ENCODE data around the gene NELL1.

Gene NELL1

DNA sequence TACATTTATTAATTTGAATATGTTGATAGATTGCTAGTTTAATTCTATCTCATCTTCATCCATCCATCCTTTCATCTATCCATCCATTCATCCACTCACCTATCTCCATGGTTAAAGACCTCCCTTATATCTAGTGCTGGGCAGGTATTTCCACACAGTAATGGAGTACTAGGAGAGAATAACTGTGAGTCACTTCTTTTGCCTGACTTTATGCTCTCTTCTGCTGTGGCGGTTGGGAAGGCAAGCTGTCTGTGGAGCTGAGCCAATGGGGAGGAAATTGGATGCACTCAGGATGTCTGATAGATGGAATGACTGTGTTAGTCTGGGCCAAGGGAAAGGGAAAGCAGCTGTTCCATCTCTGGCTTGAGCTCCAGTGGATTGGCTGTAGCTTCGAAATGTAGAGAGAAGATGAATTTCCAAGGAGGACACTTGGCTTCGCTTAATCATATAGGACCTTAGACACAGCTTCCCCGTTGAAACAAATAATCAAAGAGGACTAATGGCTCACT, 60.3 kb downstream of the NELL1 start:
- TF ChIP-seq, protein P1, sequence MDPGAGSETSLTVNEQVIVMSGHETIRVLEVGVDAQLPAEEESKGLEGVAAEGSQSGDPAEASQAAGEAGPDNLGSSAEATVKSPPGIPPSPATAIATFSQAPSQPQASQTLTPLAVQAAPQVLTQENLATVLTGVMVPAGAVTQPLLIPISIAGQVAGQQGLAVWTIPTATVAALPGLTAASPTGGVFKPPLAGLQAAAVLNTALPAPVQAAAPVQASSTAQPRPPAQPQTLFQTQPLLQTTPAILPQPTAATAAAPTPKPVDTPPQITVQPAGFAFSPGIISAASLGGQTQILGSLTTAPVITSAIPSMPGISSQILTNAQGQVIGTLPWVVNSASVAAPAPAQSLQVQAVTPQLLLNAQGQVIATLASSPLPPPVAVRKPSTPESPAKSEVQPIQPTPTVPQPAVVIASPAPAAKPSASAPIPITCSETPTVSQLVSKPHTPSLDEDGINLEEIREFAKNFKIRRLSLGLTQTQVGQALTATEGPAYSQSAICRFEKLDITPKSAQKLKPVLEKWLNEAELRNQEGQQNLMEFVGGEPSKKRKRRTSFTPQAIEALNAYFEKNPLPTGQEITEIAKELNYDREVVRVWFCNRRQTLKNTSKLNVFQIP (CRISPR knock-in tag; IDR thresholded peaks at IDR 0.05; ENCODE audit: borderline replicate concordance, low read depth), result no peak
- TF ChIP-seq ISL1 (CRISPR knock-in tag; IDR thresholded peaks at IDR 0.05) (no peak), OSR1 (CRISPR knock-in tag; IDR thresholded peaks at IDR 0.05) (no peak), ZFP3 (CRISPR knock-in tag; IDR thresholded peaks at IDR 0.05) (no peak), ZNF70 (CRISPR knock-in tag; IDR thresholded peaks at IDR 0.05) (no peak), ZNF8 (CRISPR knock-in tag; IDR thresholded peaks at IDR 0.05) (no peak), GLIS3 (CRISPR knock-in tag; IDR thresholded peaks at IDR 0.05) (no peak), ZFP30 (CRISPR knock-in tag; IDR thresholded peaks at IDR 0.05) (no peak), ZNF565 (CRISPR knock-in tag; conservative IDR thresholded peaks at IDR 0.05; ENCODE audit: low read depth) (no peak), BACH2 (CRISPR knock-in tag; IDR thresholded peaks at IDR 0.05; ENCODE audit: borderline replicate concordance) (no peak), PPARA (CRISPR knock-in tag; IDR thresholded peaks at IDR 0.05; ENCODE audit: borderline replicate concordance) (no peak), RARB (CRISPR knock-in tag; IDR thresholded peaks at IDR 0.05) (no peak), TCF4 (CRISPR knock-in tag; IDR thresholded peaks at IDR 0.05; ENCODE audit: borderline replicate concordance) (no peak), SNAI2 (CRISPR knock-in tag; IDR thresholded peaks at IDR 0.05) (no peak), TOX (CRISPR knock-in tag; IDR thresholded peaks at IDR 0.05; ENCODE audit: borderline replicate concordance) (no peak)
- TF ChIP-seq, protein P2, sequence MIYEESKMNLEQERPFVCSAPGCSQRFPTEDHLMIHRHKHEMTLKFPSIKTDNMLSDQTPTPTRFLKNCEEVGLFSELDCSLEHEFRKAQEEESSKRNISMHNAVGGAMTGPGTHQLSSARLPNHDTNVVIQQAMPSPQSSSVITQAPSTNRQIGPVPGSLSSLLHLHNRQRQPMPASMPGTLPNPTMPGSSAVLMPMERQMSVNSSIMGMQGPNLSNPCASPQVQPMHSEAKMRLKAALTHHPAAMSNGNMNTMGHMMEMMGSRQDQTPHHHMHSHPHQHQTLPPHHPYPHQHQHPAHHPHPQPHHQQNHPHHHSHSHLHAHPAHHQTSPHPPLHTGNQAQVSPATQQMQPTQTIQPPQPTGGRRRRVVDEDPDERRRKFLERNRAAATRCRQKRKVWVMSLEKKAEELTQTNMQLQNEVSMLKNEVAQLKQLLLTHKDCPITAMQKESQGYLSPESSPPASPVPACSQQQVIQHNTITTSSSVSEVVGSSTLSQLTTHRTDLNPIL (CRISPR knock-in tag; IDR thresholded peaks at IDR 0.05; ENCODE audit: low read depth), result no peak
- TF ChIP-seq, protein P3, sequence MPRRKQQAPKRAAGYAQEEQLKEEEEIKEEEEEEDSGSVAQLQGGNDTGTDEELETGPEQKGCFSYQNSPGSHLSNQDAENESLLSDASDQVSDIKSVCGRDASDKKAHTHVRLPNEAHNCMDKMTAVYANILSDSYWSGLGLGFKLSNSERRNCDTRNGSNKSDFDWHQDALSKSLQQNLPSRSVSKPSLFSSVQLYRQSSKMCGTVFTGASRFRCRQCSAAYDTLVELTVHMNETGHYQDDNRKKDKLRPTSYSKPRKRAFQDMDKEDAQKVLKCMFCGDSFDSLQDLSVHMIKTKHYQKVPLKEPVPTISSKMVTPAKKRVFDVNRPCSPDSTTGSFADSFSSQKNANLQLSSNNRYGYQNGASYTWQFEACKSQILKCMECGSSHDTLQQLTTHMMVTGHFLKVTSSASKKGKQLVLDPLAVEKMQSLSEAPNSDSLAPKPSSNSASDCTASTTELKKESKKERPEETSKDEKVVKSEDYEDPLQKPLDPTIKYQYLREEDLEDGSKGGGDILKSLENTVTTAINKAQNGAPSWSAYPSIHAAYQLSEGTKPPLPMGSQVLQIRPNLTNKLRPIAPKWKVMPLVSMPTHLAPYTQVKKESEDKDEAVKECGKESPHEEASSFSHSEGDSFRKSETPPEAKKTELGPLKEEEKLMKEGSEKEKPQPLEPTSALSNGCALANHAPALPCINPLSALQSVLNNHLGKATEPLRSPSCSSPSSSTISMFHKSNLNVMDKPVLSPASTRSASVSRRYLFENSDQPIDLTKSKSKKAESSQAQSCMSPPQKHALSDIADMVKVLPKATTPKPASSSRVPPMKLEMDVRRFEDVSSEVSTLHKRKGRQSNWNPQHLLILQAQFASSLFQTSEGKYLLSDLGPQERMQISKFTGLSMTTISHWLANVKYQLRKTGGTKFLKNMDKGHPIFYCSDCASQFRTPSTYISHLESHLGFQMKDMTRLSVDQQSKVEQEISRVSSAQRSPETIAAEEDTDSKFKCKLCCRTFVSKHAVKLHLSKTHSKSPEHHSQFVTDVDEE (CRISPR knock-in tag; IDR thresholded peaks at IDR 0.05), result no peak

DNA sequence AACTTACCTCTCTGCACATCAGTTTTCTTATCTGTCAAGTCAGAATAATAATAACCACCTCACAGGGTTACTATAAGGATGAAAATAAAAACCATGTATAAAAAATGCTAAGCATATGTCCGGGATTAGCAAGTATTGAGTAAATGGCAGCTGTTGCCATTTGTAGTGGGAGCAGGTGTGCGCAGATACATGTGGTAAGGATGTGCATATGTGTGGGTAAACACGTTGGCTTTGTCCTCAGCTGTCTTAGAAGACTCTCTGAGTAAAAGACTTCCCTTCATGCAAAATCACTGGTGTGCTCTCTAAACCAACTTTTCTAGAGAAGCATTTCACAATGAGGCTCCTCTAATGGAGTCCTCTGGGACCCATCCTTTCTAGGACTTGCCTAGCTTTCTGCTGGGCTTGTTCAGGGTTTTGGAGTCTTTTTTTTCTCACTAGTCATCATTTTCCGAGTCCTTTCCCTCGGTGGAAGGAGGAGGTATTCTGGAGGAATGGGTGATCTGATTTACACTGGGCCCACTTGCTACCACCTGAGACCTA, 62.4 kb downstream of the NELL1 start:
- no peak for TF ChIP-seq ZFP3 (CRISPR knock-in tag; IDR thresholded peaks at IDR 0.05)
- no peak for TF ChIP-seq ESRRG (CRISPR knock-in tag; IDR thresholded peaks at IDR 0.05)
- TF ChIP-seq CSDC2 (CRISPR knock-in tag; IDR thresholded peaks at IDR 0.05), result no peak
- TF ChIP-seq, protein P4, sequence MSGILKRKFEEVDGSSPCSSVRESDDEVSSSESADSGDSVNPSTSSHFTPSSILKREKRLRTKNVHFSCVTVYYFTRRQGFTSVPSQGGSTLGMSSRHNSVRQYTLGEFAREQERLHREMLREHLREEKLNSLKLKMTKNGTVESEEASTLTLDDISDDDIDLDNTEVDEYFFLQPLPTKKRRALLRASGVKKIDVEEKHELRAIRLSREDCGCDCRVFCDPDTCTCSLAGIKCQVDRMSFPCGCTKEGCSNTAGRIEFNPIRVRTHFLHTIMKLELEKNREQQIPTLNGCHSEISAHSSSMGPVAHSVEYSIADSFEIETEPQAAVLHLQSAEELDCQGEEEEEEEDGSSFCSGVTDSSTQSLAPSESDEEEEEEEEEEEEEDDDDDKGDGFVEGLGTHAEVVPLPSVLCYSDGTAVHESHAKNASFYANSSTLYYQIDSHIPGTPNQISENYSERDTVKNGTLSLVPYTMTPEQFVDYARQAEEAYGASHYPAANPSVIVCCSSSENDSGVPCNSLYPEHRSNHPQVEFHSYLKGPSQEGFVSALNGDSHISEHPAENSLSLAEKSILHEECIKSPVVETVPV (CRISPR knock-in tag; IDR thresholded peaks at IDR 0.05), result no peak
- no peak for TF ChIP-seq TCF4 (CRISPR knock-in tag; IDR thresholded peaks at IDR 0.05; ENCODE audit: borderline replicate concordance)
- no peak for TF ChIP-seq ZC3H10 (CRISPR knock-in tag; IDR thresholded peaks at IDR 0.05)
- no peak for TF ChIP-seq OSR1 (CRISPR knock-in tag; IDR thresholded peaks at IDR 0.05)
- no peak for TF ChIP-seq RARB (CRISPR knock-in tag; IDR thresholded peaks at IDR 0.05)
- no peak for TF ChIP-seq ZNF565 (CRISPR knock-in tag; conservative IDR thresholded peaks at IDR 0.05; ENCODE audit: low read depth)
- no peak for TF ChIP-seq BACH2 (CRISPR knock-in tag; IDR thresholded peaks at IDR 0.05; ENCODE audit: borderline replicate concordance)
- TF ChIP-seq, protein P5, sequence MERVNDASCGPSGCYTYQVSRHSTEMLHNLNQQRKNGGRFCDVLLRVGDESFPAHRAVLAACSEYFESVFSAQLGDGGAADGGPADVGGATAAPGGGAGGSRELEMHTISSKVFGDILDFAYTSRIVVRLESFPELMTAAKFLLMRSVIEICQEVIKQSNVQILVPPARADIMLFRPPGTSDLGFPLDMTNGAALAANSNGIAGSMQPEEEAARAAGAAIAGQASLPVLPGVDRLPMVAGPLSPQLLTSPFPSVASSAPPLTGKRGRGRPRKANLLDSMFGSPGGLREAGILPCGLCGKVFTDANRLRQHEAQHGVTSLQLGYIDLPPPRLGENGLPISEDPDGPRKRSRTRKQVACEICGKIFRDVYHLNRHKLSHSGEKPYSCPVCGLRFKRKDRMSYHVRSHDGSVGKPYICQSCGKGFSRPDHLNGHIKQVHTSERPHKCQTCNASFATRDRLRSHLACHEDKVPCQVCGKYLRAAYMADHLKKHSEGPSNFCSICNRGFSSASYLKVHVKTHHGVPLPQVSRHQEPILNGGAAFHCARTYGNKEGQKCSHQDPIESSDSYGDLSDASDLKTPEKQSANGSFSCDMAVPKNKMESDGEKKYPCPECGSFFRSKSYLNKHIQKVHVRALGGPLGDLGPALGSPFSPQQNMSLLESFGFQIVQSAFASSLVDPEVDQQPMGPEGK (CRISPR knock-in tag; IDR thresholded peaks at IDR 0.05; ENCODE audit: borderline replicate concordance), result no peak
- TF ChIP-seq, protein P1 (CRISPR knock-in tag; IDR thresholded peaks at IDR 0.05; ENCODE audit: borderline replicate concordance, low read depth), result no peak
- TF ChIP-seq ZFP30 (CRISPR knock-in tag; IDR thresholded peaks at IDR 0.05), result no peak
- TF ChIP-seq ISL1 (CRISPR knock-in tag; IDR thresholded peaks at IDR 0.05), result no peak
- TF ChIP-seq SNAI2 (CRISPR knock-in tag; IDR thresholded peaks at IDR 0.05), result no peak
- no peak for TF ChIP-seq ZNF70 (CRISPR knock-in tag; IDR thresholded peaks at IDR 0.05)

More for the DNA sequence above, 60.3 kb downstream of the NELL1 start:
- no peak for ATAC-seq

More for the DNA sequence above, 62.4 kb downstream of the NELL1 start:
- ATAC-seq, result no peak

Data from SK-N-SH treated with all-trans-retinoic acid at 6 μM for 48 hours (cell line).